HepG2 (cell line): ENCODE data around the gene TK1. TPM values are rescaled to one million over a fixed set of nuclear protein-coding genes. Genes with fewer than 3 reads are reported as not detected.
A peak's percentile ranks its signal among the peaks of the same experiment; 100 is the strongest.

Experiments used
- ATF7 ChIP-seq, 2 experiments: fragments of 450-650 bp in 1 of 2; sonication (generic) in 1 of 2; formaldehyde crosslinking in 1 of 2; IDR thresholded peaks; 2 replicates each; pipeline versions ENCODE4 v1.4.0 to v1.6.1; 2016 to 2020; ENCODE audit warnings: antibody characterized with exemption in 1 of 2, mild to moderate bottlenecking in 1 of 2, missing genetic modification reagents in 1 of 2
- BRCA1 ChIP-seq: sonication (generic); formaldehyde crosslinking; IDR thresholded peaks from 2 replicates; pipeline ENCODE4 v1.4.0; 2020; ENCODE audit warnings: missing genetic modification reagents
- EEA1 ChIP-seq: sonication (generic); formaldehyde crosslinking; IDR thresholded peaks from 2 replicates; pipeline ENCODE4 v1.5.1; 2020; ENCODE audit warnings: mild to moderate bottlenecking, missing genetic modification reagents, borderline replicate concordance
- EP300 ChIP-seq, 3 experiments: sonication (generic) in 1 of 3; formaldehyde crosslinking in 1 of 3; IDR thresholded peaks; 2 replicates each; pipeline versions ENCODE4 v1.5.1 to v1.6.1; 2011 to 2020; ENCODE audit warnings: low read depth in 2 of 3, low read length in 2 of 3, borderline replicate concordance in 1 of 3, improper control_type of control experiment in 1 of 3, mild to moderate bottlenecking in 1 of 3, missing genetic modification reagents in 1 of 3, moderate library complexity in 1 of 3
- GATAD2A ChIP-seq: IDR thresholded peaks from 2 replicates; pipeline ENCODE4 v1.6.1; 2016
- HOXA7 ChIP-seq: sonication (generic); formaldehyde crosslinking; IDR thresholded peaks from 2 replicates; pipeline ENCODE4 v1.8.1; 2022; ENCODE audit warnings: mild to moderate bottlenecking, missing genetic modification reagents, moderate library complexity
- KDM3A ChIP-seq: IDR thresholded peaks from 2 replicates; pipeline ENCODE4 v1.6.1; 2018; ENCODE audit warnings: low read depth, missing compliant biosample characterization
- MYNN ChIP-seq: sonication (generic); formaldehyde crosslinking; IDR thresholded peaks from 2 replicates; pipeline ENCODE4 v1.4.0; 2020; ENCODE audit warnings: mild to moderate bottlenecking, low read depth, missing genetic modification reagents
- MZF1 ChIP-seq: sonication (generic); formaldehyde crosslinking; IDR thresholded peaks from 2 replicates; pipeline ENCODE4 v1.8.1; 2023; ENCODE audit warnings: mild to moderate bottlenecking, missing genetic modification reagents, borderline replicate concordance
- NONO ChIP-seq, 2 experiments: fragments of 450-650 bp in 1 of 2; sonication (generic) in 1 of 2; formaldehyde crosslinking in 1 of 2; IDR thresholded peaks in 1 of 2; conservative IDR thresholded peaks in 1 of 2; 2 replicates each; pipeline versions ENCODE4 v1.6.1 to v1.8.0; 2017 to 2022; ENCODE audit warnings: mild to moderate bottlenecking in 1 of 2, missing genetic modification reagents in 1 of 2, moderate library complexity in 1 of 2
- PITX1 ChIP-seq: sonication (generic); formaldehyde crosslinking; IDR thresholded peaks from 2 replicates; pipeline ENCODE4 v1.5.1; 2020; ENCODE audit warnings: mild to moderate bottlenecking, missing genetic modification reagents
- SAP130 ChIP-seq: IDR thresholded peaks from 2 replicates; pipeline ENCODE4 v1.6.1; 2016; ENCODE audit warnings: low read depth
- TOPORS ChIP-seq: sonication (generic); formaldehyde crosslinking; IDR thresholded peaks from 2 replicates; pipeline ENCODE4 v1.8.0; 2023; ENCODE audit warnings: mild to moderate bottlenecking, missing genetic modification reagents
- YEATS2 ChIP-seq: sonication (generic); formaldehyde crosslinking; IDR thresholded peaks from 2 replicates; pipeline ENCODE4 v1.4.0; 2020; ENCODE audit warnings: missing genetic modification reagents, borderline replicate concordance
- ZNF253 ChIP-seq: sonication (generic); formaldehyde crosslinking; IDR thresholded peaks from 2 replicates; pipeline ENCODE4 v1.8.0; 2022; ENCODE audit warnings: mild to moderate bottlenecking, missing genetic modification reagents, borderline replicate concordance
- ZNF333 ChIP-seq: sonication (generic); formaldehyde crosslinking; IDR thresholded peaks from 2 replicates; pipeline ENCODE4 v1.4.0; 2020; ENCODE audit warnings: mild to moderate bottlenecking, missing genetic modification reagents, borderline replicate concordance
- ZNF713 ChIP-seq: sonication (generic); formaldehyde crosslinking; IDR thresholded peaks from 2 replicates; pipeline ENCODE4 v1.4.0; 2020; ENCODE audit warnings: mild to moderate bottlenecking, missing genetic modification reagents
- polyA plus RNA-seq, 8 experiments: library from polyadenylated mRNA; depleted of rRNA in 3 of 8; stranded (reverse) in 7 of 8; unstranded in 1 of 8; fragments of >200 nt; fragmentation: Illumina TruSeq in 4 of 8; extraction: Trizol in 4 of 8; gene quantifications; 2 replicates each; pipeline versions ENCODE4 v1.2.1 to v1.2.3, GENCODE V29; 2011 to 2016; ENCODE audit warnings: low read depth in 4 of 8, missing spikeins in 1 of 8, mixed read lengths in 1 of 8; ENCODE audit not compliant: insufficient read depth in 1 of 8
- total RNA-seq, 5 experiments: library from RNA; depleted of rRNA; stranded (reverse); fragments of >200 nt; fragmentation: Illumina TruSeq; extraction: Trizol; gene quantifications; 2 replicates each; pipeline ENCODE4 v1.2.3, GENCODE V29; 2016; ENCODE audit warnings: low read depth in 1 of 5
- TF ChIP-seq, protein P1 (sequence below): sonication (generic); formaldehyde crosslinking; IDR thresholded peaks from 2 replicates; pipeline ENCODE4 v1.4.0; 2020; ENCODE audit warnings: mild to moderate bottlenecking, missing genetic modification reagents
- TF ChIP-seq, protein P2 (sequence below): sonication (generic); formaldehyde crosslinking; IDR thresholded peaks from 2 replicates; pipeline ENCODE4 v1.4.0; 2020; ENCODE audit warnings: missing genetic modification reagents
- TF ChIP-seq, protein P3 (sequence below), 2 experiments: fragments of 450-650 bp in 1 of 2; sonication (generic) in 1 of 2; formaldehyde crosslinking; IDR thresholded peaks; 2 replicates each; pipeline versions ENCODE4 v1.5.0 to v1.8.0; 2020 to 2022; ENCODE audit warnings: mild to moderate bottlenecking in 1 of 2, missing genetic modification reagents in 1 of 2
- TF ChIP-seq, protein P4 (sequence below): sonication (generic); formaldehyde crosslinking; IDR thresholded peaks from 2 replicates; pipeline ENCODE4 v1.4.0; 2020; ENCODE audit warnings: missing genetic modification reagents

TK1 gene
- total and polyA plus RNA-seq, 2 of the 13 experiments (the other 11 are each of a cell fraction or from before 2014, with no cell fraction given), result 45.0 to 96.0 TPM

DNA sequence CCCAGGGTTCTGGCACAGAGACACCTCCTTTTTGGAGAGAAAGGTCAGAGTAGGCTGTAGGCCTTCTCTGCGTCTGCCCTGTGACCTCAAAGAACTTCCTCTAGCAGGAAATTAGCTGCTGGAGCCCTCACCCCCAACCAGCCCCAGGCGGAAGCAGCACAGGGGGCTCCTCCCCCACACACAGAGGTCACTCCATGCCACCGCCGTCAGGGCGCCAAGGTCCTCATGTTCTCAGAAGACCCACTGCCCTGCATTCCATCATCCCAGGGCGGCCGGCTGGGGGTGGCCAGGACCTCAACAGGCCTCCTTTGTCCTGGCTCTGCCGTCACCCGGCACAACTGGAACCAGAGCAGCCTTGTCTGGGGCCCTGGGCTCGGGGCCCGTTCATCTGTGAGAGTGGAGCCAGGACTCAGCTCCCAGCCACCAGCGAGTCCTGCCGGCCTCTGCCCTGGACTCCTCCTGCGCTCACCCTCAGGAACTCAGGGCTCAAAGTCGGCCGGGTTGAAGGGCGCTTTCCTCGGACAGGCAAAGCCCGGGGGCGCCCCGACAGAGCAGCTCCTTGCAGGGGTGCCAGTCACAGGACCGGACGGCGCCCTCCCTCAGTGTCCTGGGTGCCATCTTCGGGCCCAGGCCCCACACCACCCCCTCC is 59.5 kb downstream of the TK1 start (continued):
- TF ChIP-seq EP300 (IDR thresholded peaks at IDR 0.05; ENCODE audit: low read depth in 2 of 2, low read length in 2 of 2), result peak; percentile 24 to 82; a peak in 3 of 4 replicates
- TF ChIP-seq EP300 (CRISPR knock-in tag; IDR thresholded peaks at IDR 0.05; ENCODE audit: borderline replicate concordance), result peak; percentile 75; the same call in 1 of the 2 replicates
- peak; percentile 42; the same call in 1 of the 2 replicates for TF ChIP-seq ZNF713 (CRISPR knock-in tag)
- TF ChIP-seq MZF1 (CRISPR knock-in tag), result no peak
- peak; percentile 95 for TF ChIP-seq KDM3A
- TF ChIP-seq EEA1, result peak; percentile 52; the same call in 1 of the 2 replicates
- TF ChIP-seq, protein P1, sequence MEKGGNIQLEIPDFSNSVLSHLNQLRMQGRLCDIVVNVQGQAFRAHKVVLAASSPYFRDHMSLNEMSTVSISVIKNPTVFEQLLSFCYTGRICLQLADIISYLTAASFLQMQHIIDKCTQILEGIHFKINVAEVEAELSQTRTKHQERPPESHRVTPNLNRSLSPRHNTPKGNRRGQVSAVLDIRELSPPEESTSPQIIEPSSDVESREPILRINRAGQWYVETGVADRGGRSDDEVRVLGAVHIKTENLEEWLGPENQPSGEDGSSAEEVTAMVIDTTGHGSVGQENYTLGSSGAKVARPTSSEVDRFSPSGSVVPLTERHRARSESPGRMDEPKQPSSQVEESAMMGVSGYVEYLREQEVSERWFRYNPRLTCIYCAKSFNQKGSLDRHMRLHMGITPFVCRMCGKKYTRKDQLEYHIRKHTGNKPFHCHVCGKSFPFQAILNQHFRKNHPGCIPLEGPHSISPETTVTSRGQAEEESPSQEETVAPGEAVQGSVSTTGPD (CRISPR knock-in tag), result no peak
- TF ChIP-seq NONO (IDR thresholded peaks at IDR 0.05), result no peak
- peak; percentile 83 for TF ChIP-seq NONO (CRISPR knock-in tag; conservative IDR thresholded peaks at IDR 0.05)
- TF ChIP-seq BRCA1 (CRISPR knock-in tag), result no peak
- 0 out of 2 replicates have a peak, but pooled peaks have one; percentile 20 for TF ChIP-seq ZNF333 (CRISPR knock-in tag)
- peak; percentile 98 for TF ChIP-seq SAP130 (CRISPR knock-in tag)
- no peak for TF ChIP-seq HOXA7 (CRISPR knock-in tag)
- peak; percentile 38; the same call in 1 of the 2 replicates for TF ChIP-seq PITX1 (CRISPR knock-in tag)
- TF ChIP-seq, protein P2, sequence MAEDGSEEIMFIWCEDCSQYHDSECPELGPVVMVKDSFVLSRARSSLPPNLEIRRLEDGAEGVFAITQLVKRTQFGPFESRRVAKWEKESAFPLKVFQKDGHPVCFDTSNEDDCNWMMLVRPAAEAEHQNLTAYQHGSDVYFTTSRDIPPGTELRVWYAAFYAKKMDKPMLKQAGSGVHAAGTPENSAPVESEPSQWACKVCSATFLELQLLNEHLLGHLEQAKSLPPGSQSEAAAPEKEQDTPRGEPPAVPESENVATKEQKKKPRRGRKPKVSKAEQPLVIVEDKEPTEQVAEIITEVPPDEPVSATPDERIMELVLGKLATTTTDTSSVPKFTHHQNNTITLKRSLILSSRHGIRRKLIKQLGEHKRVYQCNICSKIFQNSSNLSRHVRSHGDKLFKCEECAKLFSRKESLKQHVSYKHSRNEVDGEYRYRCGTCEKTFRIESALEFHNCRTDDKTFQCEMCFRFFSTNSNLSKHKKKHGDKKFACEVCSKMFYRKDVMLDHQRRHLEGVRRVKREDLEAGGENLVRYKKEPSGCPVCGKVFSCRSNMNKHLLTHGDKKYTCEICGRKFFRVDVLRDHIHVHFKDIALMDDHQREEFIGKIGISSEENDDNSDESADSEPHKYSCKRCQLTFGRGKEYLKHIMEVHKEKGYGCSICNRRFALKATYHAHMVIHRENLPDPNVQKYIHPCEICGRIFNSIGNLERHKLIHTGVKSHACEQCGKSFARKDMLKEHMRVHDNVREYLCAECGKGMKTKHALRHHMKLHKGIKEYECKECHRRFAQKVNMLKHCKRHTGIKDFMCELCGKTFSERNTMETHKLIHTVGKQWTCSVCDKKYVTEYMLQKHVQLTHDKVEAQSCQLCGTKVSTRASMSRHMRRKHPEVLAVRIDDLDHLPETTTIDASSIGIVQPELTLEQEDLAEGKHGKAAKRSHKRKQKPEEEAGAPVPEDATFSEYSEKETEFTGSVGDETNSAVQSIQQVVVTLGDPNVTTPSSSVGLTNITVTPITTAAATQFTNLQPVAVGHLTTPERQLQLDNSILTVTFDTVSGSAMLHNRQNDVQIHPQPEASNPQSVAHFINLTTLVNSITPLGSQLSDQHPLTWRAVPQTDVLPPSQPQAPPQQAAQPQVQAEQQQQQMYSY, result no peak
- TF ChIP-seq ATF7 (IDR thresholded peaks at IDR 0.05), result no peak
- peak; percentile 65 for TF ChIP-seq ATF7 (CRISPR knock-in tag; IDR thresholded peaks at IDR 0.05)
- TF ChIP-seq, protein P3, sequence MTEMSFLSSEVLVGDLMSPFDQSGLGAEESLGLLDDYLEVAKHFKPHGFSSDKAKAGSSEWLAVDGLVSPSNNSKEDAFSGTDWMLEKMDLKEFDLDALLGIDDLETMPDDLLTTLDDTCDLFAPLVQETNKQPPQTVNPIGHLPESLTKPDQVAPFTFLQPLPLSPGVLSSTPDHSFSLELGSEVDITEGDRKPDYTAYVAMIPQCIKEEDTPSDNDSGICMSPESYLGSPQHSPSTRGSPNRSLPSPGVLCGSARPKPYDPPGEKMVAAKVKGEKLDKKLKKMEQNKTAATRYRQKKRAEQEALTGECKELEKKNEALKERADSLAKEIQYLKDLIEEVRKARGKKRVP (CRISPR knock-in tag; IDR thresholded peaks at IDR 0.05), result no peak
- TF ChIP-seq TOPORS, result 0 out of 2 replicates have a peak, but pooled peaks have one; percentile 39
- TF ChIP-seq, protein P4, sequence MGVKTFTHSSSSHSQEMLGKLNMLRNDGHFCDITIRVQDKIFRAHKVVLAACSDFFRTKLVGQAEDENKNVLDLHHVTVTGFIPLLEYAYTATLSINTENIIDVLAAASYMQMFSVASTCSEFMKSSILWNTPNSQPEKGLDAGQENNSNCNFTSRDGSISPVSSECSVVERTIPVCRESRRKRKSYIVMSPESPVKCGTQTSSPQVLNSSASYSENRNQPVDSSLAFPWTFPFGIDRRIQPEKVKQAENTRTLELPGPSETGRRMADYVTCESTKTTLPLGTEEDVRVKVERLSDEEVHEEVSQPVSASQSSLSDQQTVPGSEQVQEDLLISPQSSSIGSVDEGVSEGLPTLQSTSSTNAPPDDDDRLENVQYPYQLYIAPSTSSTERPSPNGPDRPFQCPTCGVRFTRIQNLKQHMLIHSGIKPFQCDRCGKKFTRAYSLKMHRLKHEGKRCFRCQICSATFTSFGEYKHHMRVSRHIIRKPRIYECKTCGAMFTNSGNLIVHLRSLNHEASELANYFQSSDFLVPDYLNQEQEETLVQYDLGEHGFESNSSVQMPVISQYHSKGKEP (CRISPR knock-in tag), result 0 out of 2 replicates have a peak, but pooled peaks have one; percentile 56
- no peak for TF ChIP-seq MYNN (CRISPR knock-in tag)
- peak; percentile 58 for TF ChIP-seq YEATS2 (CRISPR knock-in tag)
- peak; percentile 61 for TF ChIP-seq GATAD2A (CRISPR knock-in tag)
- TF ChIP-seq ZNF253 (CRISPR knock-in tag), result no peak; the same call in 1 of the 2 replicates
